GM19372 (cell line): ENCODE data around the gene PLAAT3.
"Not testable (repeated sequence)": the region's sequence is repeated elsewhere in the genome, so short reads cannot be mapped to it uniquely, and the experiment has no call there.

Experiments
- ATAC-seq: cut with Tn5 transposase; IDR thresholded peaks from one replicate; pipeline ENCODE4 v1.9.1; 2021; ENCODE audit warnings: mild to moderate bottlenecking, low read depth, moderate library complexity; ENCODE audit not compliant: unreplicated experiment

The PLAAT3 gene

DNA sequence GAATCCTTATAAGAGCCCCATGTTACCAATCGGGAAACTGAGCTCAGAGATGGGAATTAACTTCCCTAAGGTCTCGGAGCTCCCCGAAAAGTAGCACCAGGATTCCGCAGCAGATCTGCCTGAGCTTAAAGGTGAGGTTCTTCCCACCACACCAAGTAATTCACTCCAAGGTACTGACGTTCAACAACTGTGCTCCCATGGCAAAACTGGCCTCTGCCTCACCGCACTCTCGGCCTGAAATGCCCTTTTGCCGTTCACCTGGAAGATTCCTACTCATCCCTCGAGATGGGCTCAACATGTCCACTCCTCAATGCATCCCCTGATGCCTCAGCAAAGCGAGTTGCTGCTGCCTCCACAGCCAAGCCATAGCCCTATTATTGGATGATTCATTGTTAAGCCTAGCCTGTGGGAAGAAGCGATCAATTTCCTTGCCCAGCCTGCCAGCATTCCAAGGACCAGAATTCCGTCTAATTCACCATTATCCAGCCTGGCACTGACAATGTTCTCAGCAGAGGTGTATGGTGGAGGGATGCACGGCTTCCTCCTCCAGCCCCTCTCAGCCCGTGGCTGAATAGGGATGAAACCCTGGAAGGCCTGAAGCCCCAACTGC lies 4.2 kb downstream of the PLAAT3 start:
- no peak for ATAC-seq

DNA sequence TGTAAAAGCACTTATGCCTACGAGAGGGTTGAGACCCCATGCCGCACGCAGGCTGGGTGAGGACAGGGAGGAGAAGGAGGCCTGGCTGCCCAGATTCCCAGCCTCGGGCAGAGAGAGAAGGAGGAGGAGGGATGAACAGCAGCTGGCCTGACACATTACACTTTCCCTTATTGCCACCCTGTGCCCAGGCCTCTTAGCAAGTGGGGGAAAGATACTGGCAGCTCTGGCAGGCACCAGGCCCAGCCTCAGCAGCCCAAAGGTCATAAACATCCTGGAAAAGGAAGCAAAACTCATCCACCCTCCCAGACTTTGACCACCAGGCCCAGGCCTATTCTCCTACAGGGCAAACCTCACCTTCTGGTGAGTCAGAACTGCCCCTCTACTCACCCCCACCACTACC lies 4.7 kb downstream of the PLAAT3 start:
- ATAC-seq: no peak

DNA sequence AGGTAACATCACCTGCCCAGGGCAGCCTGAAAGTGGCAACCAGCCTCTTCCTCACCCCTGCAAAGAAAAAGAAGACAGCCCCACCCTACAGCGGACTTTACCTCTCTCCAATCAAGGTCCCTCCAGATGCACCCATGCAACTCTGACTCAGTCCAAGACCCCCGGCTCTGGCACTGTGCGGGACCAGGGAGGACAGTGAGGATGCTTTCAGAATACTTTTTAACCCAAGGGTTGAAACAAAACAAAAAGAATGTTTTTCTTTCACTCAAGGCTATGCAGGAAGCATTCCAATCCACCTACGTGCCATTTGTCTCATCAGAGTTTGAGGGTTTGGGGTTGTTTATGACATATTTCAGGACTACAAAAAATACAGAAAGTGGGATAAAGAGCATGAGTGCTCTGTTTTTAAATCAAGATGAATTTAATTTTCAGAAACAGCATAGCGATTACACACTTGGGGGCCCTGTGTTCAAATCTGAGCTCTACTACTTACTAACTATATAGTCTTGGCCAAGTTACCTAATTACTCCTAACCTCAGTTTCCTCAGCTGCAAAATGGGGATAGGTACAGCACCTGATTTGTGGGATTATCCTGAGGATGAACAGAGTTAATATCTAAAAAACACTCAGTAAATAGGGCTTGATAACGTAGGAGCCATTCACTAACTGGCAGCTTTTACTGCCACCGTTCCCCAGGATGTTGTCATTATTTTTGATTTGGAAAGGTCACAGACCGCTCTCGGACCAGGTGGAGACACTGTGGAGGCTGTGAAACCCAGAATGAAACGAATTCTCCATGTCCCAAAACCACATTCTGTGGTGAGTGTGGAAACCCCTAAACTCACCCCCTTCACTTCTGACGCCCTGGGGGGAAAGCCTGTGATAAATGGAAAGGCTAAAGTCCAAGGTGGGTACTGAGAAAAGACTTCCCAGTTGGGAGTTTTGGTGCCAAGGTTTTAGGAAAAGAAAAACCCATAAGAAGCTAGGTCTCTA lies 5.6 kb downstream of the PLAAT3 start:
- ATAC-seq: no peak

DNA sequence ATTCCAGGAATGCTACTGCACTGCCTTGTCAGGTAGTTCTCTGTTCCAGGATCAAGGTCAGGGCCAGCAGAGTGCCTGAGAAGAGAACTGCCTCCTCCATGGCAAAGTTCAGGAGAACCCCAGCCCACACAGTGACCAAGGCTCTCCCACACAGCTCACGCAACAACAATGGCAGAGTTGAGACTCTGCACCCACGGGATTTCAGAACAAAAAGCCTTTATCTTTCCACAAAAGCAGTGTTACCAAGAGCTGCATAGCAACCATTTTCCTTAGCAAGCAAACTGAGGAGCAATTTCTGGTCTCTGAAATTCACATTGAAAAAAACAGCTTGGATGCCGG lies 11.1 kb downstream of the PLAAT3 start:
- no peak for ATAC-seq

DNA sequence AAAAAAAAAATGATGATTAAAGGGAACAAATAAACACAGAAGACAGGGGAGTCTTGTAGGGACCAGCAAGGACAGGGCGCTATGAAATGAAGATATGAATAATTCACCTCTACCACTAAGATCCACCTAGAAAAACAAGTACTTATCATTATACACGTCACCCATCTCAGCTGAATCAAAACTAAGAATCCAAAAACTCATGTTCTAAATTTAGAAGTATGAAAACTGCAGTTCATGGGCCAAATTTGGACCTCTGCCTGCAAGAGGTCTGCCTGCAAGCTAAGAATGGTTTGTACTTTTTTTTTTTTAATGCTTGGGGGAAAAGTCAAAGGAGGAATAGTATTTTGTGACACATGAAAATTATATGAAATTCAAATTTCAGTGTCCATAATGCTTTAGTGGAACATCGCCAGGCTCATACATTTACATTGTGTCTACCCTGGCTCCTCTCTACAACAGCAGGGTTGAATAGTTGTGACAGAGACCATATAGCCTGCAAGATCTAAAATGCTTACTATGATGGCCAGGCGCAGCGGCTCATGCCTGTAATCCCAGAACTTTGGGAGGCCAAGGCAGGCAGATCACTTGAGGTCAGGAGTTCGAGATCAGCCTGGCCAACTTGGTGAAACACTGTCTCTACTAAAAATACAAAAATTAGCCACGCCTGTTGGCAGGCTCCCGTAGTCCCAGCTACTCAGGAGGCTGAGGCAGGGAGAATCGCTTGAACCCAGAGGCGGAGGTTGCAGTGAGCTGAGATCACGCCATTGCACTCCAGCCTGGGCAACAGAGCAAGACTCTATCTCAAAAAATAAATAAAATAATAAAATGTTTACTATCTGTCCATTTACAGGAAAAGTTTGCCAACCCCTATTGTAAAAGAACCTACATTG lies 11.7 kb downstream of the PLAAT3 start:
- ATAC-seq: not testable (repeated sequence)

DNA sequence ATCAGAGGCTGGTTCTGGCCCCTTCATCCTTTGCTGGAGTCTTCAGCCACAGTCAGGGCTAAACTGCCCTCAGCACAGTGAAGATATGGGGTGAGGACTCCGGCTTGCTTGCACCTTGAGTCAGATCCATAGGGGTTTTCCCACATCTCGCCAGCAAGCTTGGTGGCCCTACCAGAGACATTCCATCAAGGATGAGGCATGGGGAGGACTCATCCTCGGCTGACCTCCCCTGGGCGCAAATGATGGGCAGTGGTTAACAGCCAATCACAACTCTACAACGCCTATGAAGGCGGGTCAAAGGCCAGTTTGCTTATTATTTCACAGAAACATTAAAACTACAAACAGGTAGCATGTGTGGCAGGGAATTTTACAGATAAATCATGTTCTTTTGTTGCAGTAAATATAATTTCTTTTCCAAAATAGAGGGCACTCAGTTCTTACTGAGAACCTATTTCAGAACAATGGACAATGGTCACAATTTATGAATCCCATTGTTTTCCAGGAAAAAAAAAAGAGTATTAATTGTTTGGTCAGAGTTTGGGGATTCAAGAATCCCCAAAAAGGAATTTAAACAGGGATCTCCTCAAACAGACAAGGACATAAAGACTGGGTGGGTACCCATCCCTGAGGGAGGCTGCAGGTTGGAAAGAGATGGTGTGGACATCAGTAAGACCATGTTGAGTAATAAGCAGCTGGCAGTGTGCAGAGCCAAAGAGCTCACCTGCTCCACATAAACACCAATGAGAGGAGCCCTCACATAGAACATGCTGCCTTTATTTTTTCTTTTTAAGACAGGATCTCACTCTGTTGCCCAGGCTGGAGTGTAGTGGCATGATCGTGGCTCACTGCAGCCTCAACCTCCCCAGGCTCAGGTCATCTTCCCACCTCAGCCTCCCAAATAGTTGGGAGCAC lies 14.8 kb downstream of the PLAAT3 start:
- no peak for ATAC-seq

DNA sequence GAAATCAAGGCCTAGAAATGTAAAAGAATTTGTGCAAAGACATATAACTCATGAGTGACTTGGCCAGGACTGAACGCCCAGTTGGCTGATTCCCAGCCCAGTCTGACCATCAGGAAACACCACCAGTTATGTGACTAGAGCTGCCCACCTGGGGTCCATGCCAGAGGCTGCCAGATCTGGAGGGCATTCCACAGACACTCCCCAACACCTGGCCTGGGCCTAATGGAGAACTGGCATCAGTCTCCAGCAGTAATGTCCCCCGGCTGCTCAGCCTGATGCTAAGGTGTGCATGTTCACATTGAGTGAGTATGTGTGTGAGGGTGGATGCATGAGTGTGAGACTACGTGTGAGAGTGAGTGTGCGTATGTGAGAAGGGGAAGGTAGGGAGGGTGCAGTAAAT lies 15.7 kb downstream of the PLAAT3 start:
- no peak for ATAC-seq

DNA sequence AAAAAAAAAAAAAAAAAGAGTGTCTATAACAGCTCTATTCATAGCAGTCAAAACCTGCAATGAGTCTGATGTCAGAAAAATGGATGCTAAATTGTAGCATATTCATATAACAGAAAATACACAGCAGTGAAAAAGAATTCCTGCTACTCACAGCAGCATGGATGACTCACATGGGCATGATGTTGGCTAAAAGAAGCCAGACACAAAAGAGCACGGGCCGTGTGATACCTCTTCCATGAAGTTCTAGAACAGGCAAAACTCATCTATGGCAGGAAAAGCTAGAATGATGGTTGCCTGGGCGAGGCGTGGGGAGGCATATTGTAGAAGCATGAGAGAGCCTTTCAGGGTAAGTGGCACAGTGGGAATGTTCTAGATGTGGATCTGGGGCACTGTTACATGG lies 18.9 kb downstream of the PLAAT3 start:
- ATAC-seq: no peak

DNA sequence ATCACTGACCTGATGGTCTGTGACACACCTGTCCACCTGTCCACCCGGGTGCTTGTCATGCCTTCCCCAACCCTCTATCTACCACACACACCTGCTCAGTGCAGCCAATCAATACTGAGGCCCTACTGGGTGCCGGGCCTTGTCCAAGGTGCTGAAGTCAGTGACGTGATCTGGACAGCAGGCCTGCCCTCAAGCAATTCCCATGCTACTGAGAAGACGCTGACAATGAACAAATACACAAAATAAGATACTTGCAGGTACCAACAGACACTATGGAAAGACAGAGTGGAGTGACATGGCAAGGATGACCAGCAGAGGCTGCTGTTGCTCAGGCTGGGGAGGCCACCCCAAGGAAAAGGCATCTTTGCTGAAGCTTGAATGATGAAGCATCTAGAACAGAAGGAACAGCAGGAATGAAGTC lies 21.2 kb downstream of the PLAAT3 start:
- ATAC-seq: no peak

DNA sequence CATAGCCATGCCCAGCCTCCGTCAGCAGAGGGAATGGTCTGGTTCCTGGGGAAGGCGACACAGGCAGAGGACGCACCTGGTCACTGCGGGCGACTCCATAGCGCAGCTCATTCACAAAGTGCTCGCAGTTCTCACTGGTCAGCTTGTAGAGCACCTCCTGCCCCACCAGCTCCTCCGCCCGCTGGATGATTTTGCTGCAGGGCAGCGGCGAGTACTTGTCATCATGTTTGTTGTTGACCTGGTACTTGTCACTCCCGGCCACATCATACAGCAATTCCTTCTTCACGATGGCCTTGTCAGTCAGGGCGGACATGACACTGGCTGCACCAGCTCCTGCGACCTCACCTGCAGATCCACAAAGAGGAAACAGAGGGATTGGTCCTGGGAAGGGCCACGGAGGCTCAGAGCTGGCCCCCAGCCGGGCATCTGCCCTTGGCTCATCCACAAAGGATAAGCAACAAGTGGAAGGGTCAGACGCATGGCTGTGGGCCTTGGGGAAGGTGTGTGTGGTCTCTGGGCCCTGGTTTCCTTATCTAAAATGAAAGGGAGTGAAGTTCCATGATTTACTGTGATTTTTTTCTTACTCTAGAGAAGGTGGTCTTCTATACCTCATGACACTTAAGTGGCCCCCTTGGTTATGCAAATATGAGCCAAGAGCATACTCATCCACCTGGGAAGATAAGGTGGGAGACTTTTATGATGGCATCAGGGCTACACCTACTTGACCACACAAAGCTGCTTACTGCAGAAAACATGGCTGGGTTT lies 24.0 kb downstream of the PLAAT3 start:
- no peak for ATAC-seq

DNA sequence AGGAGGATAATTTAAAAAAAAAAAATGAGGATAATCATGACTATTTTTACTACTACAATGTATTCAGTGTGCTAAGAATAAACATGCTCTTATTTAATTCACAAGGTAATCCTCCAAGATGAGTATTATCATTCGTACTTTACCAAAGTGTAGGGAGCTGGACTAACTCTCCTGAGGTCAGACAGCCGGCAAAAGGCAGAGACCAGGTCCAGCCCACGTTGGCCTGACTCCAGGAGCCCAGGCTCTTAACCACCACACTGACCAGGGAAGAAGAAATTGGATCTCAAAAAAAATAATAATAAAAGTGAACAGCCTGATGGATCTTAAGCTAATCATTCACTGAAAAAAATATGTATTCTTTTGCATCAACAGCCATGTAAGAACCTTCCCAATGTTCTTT lies 25.2 kb downstream of the PLAAT3 start:
- no peak for ATAC-seq

DNA sequence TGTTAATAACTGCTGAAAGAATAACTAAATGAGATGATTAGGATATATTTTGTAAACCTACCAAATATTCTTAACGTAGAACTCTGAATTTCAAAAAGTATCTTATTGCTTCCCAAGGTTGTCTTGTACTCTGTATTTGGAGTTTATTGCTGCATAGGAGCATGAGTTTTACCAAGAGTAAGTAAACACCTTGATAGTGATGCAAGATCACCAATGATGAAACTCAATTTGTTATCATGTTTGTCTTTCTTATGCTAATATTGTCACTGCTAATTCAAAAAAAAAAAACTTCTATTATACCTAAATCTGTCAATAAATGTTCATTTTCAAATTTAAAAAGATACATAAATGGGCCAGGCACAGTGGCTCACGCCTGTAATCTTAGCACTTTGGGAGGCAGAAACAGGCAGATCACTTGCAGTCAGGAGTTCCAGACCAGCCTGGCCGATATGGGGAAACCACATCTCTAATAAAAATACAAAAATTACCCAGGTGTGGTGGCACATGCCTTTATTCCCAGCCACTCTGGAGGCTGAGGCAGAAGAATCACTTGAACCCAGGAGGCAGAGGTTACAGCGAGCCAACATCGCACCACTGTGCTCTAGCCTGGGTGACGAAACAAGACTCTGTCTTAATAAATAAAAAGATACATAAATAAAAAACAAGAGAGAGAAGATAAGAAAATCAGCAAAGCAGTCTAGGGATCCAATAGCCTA lies 27.6 kb downstream of the PLAAT3 start:
- no peak for ATAC-seq

DNA sequence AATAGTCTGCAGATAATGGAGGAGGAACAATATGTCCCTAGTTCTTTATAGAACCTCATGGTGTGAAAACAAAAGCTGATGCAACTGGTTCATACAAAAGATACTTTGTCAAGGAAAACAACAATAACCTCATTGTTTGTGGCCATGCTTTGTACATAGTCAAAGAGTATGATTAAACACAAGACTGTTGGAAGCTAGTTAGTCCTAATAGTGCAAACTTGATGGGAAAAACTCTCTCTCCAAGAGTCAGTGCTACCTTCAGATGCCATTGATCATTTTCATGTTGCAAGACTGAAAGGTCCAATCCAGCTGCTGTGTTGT lies 30.9 kb downstream of the PLAAT3 start:
- ATAC-seq: no peak

DNA sequence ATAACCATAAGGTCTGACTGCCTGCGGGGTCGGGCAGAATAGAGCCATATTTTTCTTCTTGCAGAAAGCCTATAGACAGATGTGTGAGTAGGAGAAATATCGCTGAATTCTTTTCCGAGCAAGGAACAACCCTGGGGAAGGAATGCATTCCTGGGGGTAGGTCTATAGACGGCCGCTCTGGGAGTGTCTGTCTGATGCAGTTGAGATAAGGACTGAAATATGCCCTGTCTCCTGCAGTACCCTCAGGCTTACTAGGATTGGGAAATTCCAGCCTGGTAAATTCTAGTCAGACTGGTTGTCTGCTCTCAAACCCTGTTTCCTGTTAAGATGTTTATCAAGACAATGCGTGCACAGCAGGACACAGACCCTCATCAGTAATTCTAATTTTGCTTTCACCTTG lies 33.0 kb downstream of the PLAAT3 start:
- ATAC-seq: not testable (repeated sequence)

DNA sequence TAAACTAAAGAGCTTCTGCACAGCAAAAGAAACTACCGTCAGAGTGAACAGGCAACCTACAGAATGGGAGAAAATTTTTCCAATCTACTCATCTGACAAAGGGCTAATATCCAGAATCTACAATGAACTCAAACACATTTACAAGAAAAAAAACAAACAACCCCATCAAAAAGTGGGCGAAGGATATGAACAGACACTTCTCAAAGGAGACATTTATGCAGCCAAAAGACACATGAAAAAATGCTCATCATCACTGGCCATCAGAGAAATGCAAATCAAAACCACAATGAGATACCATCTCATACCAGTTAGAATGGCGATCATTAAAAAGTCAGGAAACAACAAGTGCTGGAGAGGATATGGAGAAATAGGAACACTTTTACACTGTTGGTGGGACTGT lies 35.4 kb downstream of the PLAAT3 start:
- ATAC-seq: not testable (repeated sequence)

DNA sequence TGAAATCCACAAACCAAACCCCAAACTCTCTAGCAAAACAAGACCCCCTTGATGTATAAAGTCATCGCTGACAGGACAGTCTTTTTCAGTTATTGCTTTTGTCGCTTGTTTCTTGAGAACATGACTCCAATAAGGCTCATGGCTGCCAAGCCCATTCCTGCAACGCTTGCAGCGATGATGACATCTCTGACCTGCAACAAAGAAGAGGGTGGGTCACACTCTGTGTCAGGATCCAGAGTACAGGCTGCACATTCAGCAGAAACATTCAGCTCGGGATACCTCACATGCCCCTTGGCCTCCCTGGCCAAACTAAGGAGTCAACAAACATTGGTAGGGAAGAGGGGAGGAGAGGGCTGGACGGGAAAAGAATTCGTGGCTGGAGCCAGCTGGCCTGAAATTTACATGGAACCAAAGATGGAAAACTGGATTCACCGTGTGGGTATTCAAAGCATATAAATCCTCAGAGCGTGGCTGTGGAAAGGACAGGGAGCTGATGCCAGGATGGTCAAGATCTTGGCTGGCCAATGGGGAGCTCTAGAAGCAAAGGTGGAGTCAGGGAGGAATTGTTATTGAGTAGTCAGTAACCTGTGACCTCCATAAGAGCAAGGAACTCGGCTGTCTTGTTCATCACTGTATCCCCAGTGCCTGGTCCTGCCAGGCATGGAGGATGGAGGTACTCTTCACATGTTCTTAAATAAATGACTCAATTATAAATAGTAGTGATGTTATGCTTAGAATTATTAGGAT lies 39.2 kb downstream of the PLAAT3 start:
- ATAC-seq: no peak

DNA sequence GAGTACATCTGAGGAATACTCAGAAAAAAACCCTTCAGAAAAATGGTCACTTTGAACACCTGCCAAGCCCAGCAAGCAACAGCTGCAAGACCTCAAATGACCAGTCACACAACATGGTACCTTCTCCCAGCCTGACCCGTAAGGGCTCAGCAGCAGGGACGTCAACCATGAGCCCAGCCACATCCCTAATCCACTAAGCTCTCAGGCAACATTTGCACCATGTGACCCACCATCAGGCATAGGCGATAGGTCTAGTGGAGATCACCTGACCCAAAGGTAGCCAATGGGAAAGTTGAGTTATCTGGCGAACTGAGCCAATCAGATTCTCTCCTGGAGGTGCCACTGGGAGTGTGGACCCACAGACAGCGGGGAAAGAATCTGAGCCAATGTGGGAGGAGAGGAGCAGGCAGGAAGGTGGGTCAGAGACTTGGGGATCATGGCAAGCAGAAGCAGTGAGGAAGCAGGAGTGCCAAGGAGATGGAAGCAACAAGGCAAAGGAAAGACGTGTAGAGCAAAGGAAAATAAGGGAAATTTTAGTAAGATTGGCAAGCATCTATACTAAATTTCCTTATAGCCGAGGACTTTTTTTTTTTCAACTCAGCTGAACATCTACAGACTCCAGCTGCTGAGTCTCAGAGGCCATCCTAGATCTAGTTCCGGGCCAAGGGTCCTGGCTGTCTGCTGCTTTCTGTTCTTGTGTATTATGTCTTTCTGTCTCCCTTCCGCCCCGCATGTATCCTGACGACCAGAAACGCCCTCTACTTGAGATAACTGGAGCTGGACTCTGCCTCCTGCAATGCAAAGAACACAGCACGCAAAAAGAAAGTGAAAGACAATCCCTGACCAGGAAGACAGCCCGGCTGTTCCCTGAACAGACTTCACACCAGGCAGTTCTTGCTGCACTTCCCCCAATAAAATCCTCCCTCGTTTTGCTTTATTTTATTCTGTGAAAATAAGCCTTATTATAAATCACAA lies 40.1 kb downstream of the PLAAT3 start:
- no peak for ATAC-seq
